Sigmoid colon (tissue), 4 donors: ENCODE data around the gene KDF1.

Experiments used
- CTCF ChIP-seq, 4 experiments: fragments of 450-650 bp in 3 of 4; fragments of 200-600 bp in 1 of 4; IDR thresholded peaks; one replicate each; pipeline ENCODE4 v1.5.1; 2016 to 2019; ENCODE audit warnings: antibody characterized with exemption in 4 of 4, mild to moderate bottlenecking in 3 of 4, moderate library complexity in 2 of 4
- EP300 ChIP-seq, 4 donors: sonication (generic); formaldehyde crosslinking; IDR thresholded peaks; one replicate each; pipeline ENCODE4 v1.6.1; 2017; ENCODE audit warnings: antibody characterized with exemption in 4 of 4
- POLR2A ChIP-seq, 2 donors: fragments of 450-650 bp; IDR thresholded peaks; one replicate each; pipeline ENCODE4 v1.6.1; 2016; ENCODE audit warnings: antibody characterized with exemption in 2 of 2, mild to moderate bottlenecking in 2 of 2, moderate library complexity in 2 of 2
- POLR2AphosphoS5 ChIP-seq, 4 donors: sonication (generic); formaldehyde crosslinking; IDR thresholded peaks; one replicate each; pipeline ENCODE4 v1.6.1; 2017; ENCODE audit warnings: antibody characterized with exemption in 4 of 4

DNA sequence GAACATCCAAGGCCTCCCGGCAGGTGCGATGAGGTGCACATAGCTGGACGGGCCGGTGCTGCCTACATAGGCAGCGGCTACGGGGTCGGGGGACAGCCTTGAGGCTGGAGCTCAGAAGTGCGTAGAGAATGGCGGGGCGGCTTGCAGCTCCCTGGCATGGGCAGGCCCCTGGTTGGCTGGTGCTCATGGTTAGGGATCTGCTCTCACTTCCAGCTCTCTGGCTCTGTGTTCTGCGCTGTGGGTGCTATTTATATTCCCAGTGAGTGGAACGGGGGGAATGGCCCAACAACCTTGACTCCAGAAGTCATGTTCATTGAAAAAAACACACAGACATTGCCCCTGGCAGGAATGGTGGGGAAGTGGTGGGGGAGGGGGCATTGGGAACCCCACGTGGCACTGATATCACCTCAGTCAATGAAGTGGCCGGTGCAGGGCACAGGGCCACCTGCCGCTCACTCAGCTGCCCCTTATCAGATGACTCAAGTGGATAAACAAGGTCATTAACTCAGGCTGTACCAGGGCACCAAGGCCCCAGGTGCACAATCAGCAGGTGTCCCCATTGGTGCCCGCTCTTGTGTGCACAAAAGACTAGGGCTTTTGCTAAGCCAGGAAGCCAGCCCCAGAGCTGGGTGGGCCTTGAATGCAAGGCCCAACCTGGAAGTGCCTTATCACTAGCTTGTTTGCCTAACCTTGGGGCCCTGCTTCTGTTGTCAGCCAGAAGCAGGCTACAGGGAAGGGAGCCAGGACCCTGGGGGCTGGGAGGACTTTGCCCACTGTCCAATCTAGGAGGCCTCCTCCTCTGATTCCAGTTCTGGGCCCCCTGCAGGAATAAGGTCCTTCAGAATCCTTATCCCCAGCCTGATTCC is 46.3 kb downstream of the KDF1 start, which contains the start of gene NR0B2:
- TF ChIP-seq CTCF (IDR thresholded peaks at IDR 0.05) (no peak), POLR2A (IDR thresholded peaks at IDR 0.05) (no peak), EP300 (IDR thresholded peaks at IDR 0.05) (no peak), POLR2AphosphoS5 (IDR thresholded peaks at IDR 0.05) (no peak)
